Ascending aorta (tissue), 2 donors: ENCODE measurements around the gene AXIN2. TPM values are rescaled to one million over a fixed set of nuclear protein-coding genes. Genes with fewer than 3 reads are reported as not detected.

Experiments used
- DNase-seq, 2 donors: peaks; one replicate each; pipeline ENCODE4 v3.0.0-alpha.2; 2019; ENCODE audit warnings: low spot score in 2 of 2
- H3K27ac ChIP-seq, 2 donors: fragments of 200-600 bp; sonication (generic); one replicate each; pipeline ENCODE4 v1.5.1; 2016 to 2017; ENCODE audit warnings: mild to moderate bottlenecking in 1 of 2
- H3K27me3 ChIP-seq: fragments of 200-600 bp; sonication (generic); one replicate; pipeline ENCODE4 v1.5.1; 2017
- H3K36me3 ChIP-seq, 2 donors: fragments of 200-600 bp; sonication (generic); one replicate each; pipeline ENCODE4 v1.5.1; 2016
- H3K4me1 ChIP-seq, 2 donors: fragments of 200-600 bp; sonication (generic); one replicate each; pipeline ENCODE4 v1.5.1; 2016 to 2017; ENCODE audit warnings: mild to moderate bottlenecking in 1 of 2
- H3K4me3 ChIP-seq, 2 donors: fragments of 200-600 bp; sonication (generic); one replicate each; pipeline ENCODE4 v1.5.1; 2016 to 2017; ENCODE audit warnings: mild to moderate bottlenecking in 1 of 2
- H3K9me3 ChIP-seq, 2 donors: fragments of 200-600 bp; sonication (generic); one replicate each; pipeline ENCODE4 v1.5.1; 2016
- intact Hi-C: fragments of 100-400 bp; cut with DNase I; formaldehyde crosslinking; loops from one replicate; pipeline ENCODE4 v1.15.1; 2023
- total RNA-seq: library from RNA; depleted of rRNA; stranded (reverse); fragments of >200 nt; gene quantifications from one replicate; pipeline ENCODE4 v1.1.0, GENCODE V29; 2016
- TF ChIP-seq, protein P1 (sequence below), 3 experiments: fragments of 200-600 bp in 2 of 3; fragments of 450-650 bp in 1 of 3; sonication (generic) in 2 of 3; IDR thresholded peaks; one replicate each; pipeline ENCODE4 v1.5.1; 2016 to 2019; ENCODE audit warnings: antibody characterized with exemption in 3 of 3, mild to moderate bottlenecking in 1 of 3, moderate library complexity in 1 of 3

AXIN2 gene
- total RNA-seq, 1 donor from 2014 or later, result 27.5 TPM

DNA sequence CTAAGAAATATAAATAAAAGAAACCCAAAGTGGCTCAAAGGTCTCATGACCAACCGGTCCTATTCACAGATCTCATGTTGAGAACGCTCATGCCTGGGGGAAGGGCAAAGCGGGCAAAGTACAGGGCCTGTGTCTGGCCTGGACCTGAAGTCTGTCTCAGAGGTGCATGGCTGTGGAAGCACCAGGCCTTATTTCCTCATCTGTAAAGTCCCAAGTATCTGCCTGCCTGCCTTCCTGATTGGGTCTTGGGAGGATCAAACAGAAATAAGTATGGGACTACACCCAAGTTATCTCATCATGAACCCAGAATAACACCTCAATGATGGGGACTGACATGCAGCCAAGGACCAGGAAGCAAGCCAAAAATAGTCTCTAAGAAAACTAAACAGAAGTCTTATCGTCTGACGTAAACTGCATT, 14.2 kb downstream of the AXIN2 start:
- no peak for DNase-seq
- H3K27ac ChIP-seq, result peak overlapping the region; percentile 48 to 73
- peaks cover 0 to 17% of the 10 kb centered on the region in 2 donors for H3K36me3 ChIP-seq
- intact Hi-C loops, result no loop called here
- TF ChIP-seq, protein P1, sequence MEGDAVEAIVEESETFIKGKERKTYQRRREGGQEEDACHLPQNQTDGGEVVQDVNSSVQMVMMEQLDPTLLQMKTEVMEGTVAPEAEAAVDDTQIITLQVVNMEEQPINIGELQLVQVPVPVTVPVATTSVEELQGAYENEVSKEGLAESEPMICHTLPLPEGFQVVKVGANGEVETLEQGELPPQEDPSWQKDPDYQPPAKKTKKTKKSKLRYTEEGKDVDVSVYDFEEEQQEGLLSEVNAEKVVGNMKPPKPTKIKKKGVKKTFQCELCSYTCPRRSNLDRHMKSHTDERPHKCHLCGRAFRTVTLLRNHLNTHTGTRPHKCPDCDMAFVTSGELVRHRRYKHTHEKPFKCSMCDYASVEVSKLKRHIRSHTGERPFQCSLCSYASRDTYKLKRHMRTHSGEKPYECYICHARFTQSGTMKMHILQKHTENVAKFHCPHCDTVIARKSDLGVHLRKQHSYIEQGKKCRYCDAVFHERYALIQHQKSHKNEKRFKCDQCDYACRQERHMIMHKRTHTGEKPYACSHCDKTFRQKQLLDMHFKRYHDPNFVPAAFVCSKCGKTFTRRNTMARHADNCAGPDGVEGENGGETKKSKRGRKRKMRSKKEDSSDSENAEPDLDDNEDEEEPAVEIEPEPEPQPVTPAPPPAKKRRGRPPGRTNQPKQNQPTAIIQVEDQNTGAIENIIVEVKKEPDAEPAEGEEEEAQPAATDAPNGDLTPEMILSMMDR (IDR thresholded peaks at IDR 0.05), result no peak
- no peak overlapping the region for H3K4me3 ChIP-seq
- H3K9me3 ChIP-seq, result no peaks in the 10 kb centered on the region
- no peaks in the 10 kb centered on the region for H3K27me3 ChIP-seq
- peaks cover 13 to 38% of the 10 kb centered on the region in 2 donors for H3K4me1 ChIP-seq

DNA sequence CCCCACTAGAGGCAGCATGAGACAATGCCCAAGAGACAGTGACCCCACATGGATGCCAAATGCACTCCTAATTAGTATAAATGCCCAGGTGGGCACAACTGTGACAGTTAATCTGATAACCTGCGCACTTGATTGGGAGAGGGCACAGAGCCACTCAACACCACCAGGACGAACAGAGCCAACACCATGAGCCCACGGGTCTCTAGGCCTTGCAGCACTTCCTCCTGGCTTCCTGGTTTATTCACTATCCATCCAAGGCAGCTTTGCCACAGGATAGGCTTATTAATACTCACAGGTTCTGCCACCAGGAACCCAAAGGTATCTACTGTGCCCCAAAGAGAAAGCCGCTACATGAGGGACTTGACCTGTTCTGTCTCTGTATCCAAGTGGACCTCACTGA, 14.9 kb downstream of the AXIN2 start:
- no peak overlapping the region for H3K4me3 ChIP-seq
- H3K27me3 ChIP-seq, result no peaks in the 10 kb centered on the region
- peaks cover 0 to 17% of the 10 kb centered on the region in 2 donors for H3K36me3 ChIP-seq
- TF ChIP-seq, protein P1 (IDR thresholded peaks at IDR 0.05), result no peak
- H3K27ac ChIP-seq, result peak overlapping the region; percentile 48 to 73
- intact Hi-C loops, result no loop called here
- DNase-seq, result no peak
- no peaks in the 10 kb centered on the region for H3K9me3 ChIP-seq
- H3K4me1 ChIP-seq, result peaks cover 7 to 32% of the 10 kb centered on the region in 2 donors

DNA sequence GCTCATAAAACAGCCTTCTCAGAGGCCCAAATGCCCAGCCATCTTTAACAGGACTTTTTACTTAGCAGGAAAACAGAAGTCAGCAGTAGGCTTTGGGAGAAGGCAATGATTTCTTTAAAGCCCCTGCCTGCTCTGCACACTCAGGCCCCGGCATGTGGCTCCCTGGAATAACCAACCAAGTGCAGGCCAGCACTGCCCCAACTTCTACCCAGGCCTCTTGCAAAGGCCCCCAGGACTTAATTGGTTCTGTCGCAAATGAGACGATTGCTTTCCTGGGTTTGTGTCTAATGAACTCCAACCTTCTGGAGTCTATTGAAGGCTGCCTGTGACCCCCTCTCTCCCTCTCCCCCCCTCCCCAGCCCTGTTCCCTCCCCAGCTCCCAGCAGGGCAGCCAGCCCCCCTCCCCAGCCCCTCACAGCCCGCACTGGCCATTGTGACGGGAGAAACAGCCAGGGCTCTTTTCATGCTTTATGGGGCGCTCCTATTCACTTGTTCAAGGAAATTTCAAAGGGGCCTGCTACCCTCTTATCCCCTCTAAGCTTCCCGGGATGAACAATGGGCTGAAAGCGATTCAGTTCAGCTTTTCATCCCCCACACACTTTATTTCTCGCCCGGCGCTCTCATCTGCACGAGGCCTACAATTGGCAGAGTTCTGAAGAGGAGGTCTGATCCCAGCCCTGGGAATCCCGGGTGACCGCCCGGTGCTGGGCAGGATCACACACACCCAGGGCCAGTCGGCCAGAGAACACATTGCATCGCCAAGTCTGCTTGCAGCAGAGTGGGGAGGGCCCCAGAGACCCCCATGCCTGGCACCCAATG, 15.5 kb downstream of the AXIN2 start:
- Histone ChIP-seq H3K27ac (peak overlapping the region in 1 of 2 donors; percentile 73), H3K27me3 (no peaks in the 10 kb centered on the region)
- no peak for DNase-seq

DNA sequence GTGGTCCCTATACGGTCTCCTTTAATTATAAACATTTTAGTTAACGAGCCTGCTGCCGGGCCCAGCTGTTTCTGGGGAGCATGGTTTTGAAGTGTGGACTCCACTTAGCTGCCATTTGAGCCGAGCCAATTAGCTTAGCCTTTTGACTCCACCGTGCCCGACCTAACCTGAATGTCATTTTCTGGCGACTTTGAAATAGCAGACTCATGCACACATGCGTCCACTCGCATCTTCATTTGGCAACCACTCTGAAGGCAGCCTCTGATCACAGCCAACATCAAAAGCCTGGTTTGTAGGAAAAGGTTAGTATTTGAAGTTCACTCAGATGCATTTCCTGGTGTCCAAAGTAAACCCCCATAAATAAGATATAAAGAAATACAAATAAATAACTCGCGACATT, 16.8 kb downstream of the AXIN2 start:
- Histone ChIP-seq H3K27ac (no peak overlapping the region), H3K9me3 (no peaks in the 10 kb centered on the region), H3K4me3 (no peak overlapping the region), H3K4me1 (peaks cover 4 to 25% of the 10 kb centered on the region in 2 donors), H3K36me3 (peaks cover 7 to 29% of the 10 kb centered on the region in 2 donors), H3K27me3 (no peaks in the 10 kb centered on the region)
- TF ChIP-seq, protein P1 (IDR thresholded peaks at IDR 0.05), result no peak
- no peak for DNase-seq
- intact Hi-C loops, result no loop called here

More for the DNA sequence above, 15.5 kb downstream of the AXIN2 start:
- H3K4me3 ChIP-seq, result no peak overlapping the region
- intact Hi-C loops, result no loop called here
- H3K4me1 ChIP-seq, result peaks cover 7 to 29% of the 10 kb centered on the region in 2 donors
- H3K9me3 ChIP-seq, result no peaks in the 10 kb centered on the region
- TF ChIP-seq, protein P1 (IDR thresholded peaks at IDR 0.05), result no peak
- peaks cover 0 to 21% of the 10 kb centered on the region in 2 donors for H3K36me3 ChIP-seq

DNA sequence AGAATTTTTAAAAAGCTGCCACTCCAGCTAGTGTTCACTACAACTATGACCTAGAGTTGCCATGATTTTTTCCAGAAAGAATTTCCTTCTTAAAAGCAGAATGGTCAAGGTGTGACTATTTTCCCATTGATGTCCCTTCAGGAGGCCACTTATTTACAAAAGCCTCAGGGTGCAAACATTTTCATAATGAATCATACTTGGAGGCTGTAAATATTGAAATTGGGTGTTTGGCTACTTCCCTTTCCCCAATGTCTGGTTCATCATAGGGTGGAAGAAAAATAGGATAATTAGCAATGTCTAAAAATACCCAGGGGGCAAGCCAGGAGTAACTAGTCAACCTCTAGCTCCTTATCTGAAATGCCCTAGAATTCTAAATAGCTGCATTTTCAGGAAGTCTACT, 18.8 kb downstream of the AXIN2 start:
- Histone ChIP-seq H3K4me3 (no peak overlapping the region), H3K4me1 (peaks cover 4 to 19% of the 10 kb centered on the region in 2 donors), H3K9me3 (no peaks in the 10 kb centered on the region), H3K36me3 (peaks cover 16 to 23% of the 10 kb centered on the region in 2 donors), H3K27ac (no peak overlapping the region), H3K27me3 (no peaks in the 10 kb centered on the region)
- intact Hi-C loops, result no loop called here
- DNase-seq, result no peak
- TF ChIP-seq, protein P1 (IDR thresholded peaks at IDR 0.05), result no peak
